ENCODE results near the gene INTS13. TPM values are rescaled to one million over a fixed set of nuclear protein-coding genes. Genes with fewer than 3 reads are reported as not detected.

The INTS13 gene
- total RNA-seq, 1 experiment from 2014 or later: 50.5 TPM

- RAD21 ChIA-PET (ENCODE audit: low non-redundant PET in 1 of 2, low total read pairs in 2 of 2, uncharacterized antibody in 2 of 2, unreplicated experiment in 2 of 2): no interaction called here
- Histone ChIP-seq H3K9me3 (ENCODE audit: control insufficient read depth in 1 of 2, insufficient read depth in 1 of 2, low read depth in 1 of 2, low read length in 2 of 2) (no peaks in the 10 kb centered on the region; a peak in 1 of 4 replicates), H3K27ac (ENCODE audit: low read depth, low read length) (no peak overlapping the region), H2AFZ (ENCODE audit: low read depth, low read length, poor library complexity, severe bottlenecking) (no peak overlapping the region), H3K4me1 (ENCODE audit: control insufficient read depth in 1 of 2, insufficient read depth in 2 of 2, low read length in 2 of 2) (no peaks in the 10 kb centered on the region), H3K9ac (ENCODE audit: low read length) (no peak overlapping the region), H3K36me3 (ENCODE audit: control insufficient read depth in 1 of 2, insufficient read depth in 2 of 2, low read length in 2 of 2) (peaks cover 21 to 45% of the 10 kb centered on the region in 2 experiments), H3K79me2 (ENCODE audit: insufficient read depth, low read length) (peaks cover 52% of the 10 kb centered on the region), H3K27me3 (ENCODE audit: insufficient read depth, low read length) (no peaks in the 10 kb centered on the region), H3K4me2 (ENCODE audit: low read length) (no peak overlapping the region), H3K4me3 (replicated peaks in 1 of 2; ENCODE audit: low read depth in 1 of 2, low read length in 2 of 2) (no peak overlapping the region), H4K20me1 (ENCODE audit: insufficient read depth) (no peaks in the 10 kb centered on the region; the same call in 1 of the 2 replicates), H3K9me2 (ENCODE audit: insufficient read depth) (no peaks in the 10 kb centered on the region)
- TF ChIP-seq ZNF274 (IDR thresholded peaks at IDR 0.05; ENCODE audit: low read depth, low read length): no peak
- TF ChIP-seq SIN3A (IDR thresholded peaks at IDR 0.05; ENCODE audit: low read depth): no peak
- no peak for TF ChIP-seq ZFX (IDR thresholded peaks at IDR 0.05)
- no peak for TF ChIP-seq RAD21 (IDR thresholded peaks at IDR 0.05; ENCODE audit: low read depth)
- TF ChIP-seq POLR2A (IDR thresholded peaks at IDR 0.05; ENCODE audit: borderline replicate concordance, extremely low read depth, insufficient read depth, insufficient read length): no peak
- TF ChIP-seq EZH2 (IDR thresholded peaks at IDR 0.05): no peak
- TF ChIP-seq REST (IDR thresholded peaks at IDR 0.05; ENCODE audit: low read depth): no peak
- TF ChIP-seq TCF7L2 (IDR thresholded peaks at IDR 0.05; ENCODE audit: borderline replicate concordance, extremely low read depth, insufficient read depth, insufficient read length): no peak
- TF ChIP-seq ZBTB33 (IDR thresholded peaks at IDR 0.05; ENCODE audit: extremely low read depth, insufficient replicate concordance, low read length): no peak
- CTCF ChIA-PET: no interaction called here
- no peak for DNase-seq (ENCODE audit: low read depth, low spot score)
- intact Hi-C loops (cut with micrococcal nuclease): no loop called here
- no TSS peak for BruUV-seq (replicated peaks)
- ATAC-seq: no peak
- POLR2A ChIA-PET: no interaction called here
These were observed 8.2 kb downstream of the INTS13 start for GRCh38 chr12:26929590-26929989.
